ENCODE data around the gene SLC25A26. TPM values are rescaled to one million over a fixed set of nuclear protein-coding genes. Genes with fewer than 3 reads are reported as not detected.

The SLC25A26 gene
- 10 to 100 TPM; 18.3 to 29.5 (median 24.3) TPM for polyA plus RNA-seq (ENCODE audit: insufficient read depth in 1 of 5, insufficient read length in 5 of 5, low replicate concordance in 1 of 5)
- long read RNA-seq, donor 1, transcript SLC25A26-201 (9 exons, 1,023 nt), result major isoform, 5 of 126 reads
- long read RNA-seq, donor 1, partial matches to known transcripts, result 121 of 126 reads
- long read RNA-seq, donor 1, other reads (novel, unspliced or antisense), result 0 of 126 reads
- long read RNA-seq, donor 2, partial matches to known transcripts, result 0 of 1 reads
- long read RNA-seq, donor 2, other reads (novel, unspliced or antisense), result 0 of 1 reads
- long read RNA-seq, donor 3, partial matches to known transcripts, result 0 of 1 reads
- long read RNA-seq, donor 3, other reads (novel, unspliced or antisense), result 0 of 1 reads
- long read RNA-seq, donor 4, partial matches to known transcripts, result 0 of 4 reads
- long read RNA-seq, donor 4, other reads (novel, unspliced or antisense), result 0 of 4 reads
- long read RNA-seq, donor 5, partial matches to known transcripts, result 104 of 108 reads
- long read RNA-seq, donor 5, other reads (novel, unspliced or antisense), result 0 of 108 reads
- long read RNA-seq, donor 6, transcript SLC25A26-201 (9 exons, 1,023 nt), result major isoform, 8 of 22 reads
- long read RNA-seq, donor 6, partial matches to known transcripts, result 14 of 22 reads
- long read RNA-seq, donor 6, other reads (novel, unspliced or antisense), result 0 of 22 reads
- long read RNA-seq, donor 7, partial matches to known transcripts, result 5 of 6 reads
- long read RNA-seq, donor 7, other reads (novel, unspliced or antisense), result 0 of 6 reads
- long read RNA-seq, donor 8, partial matches to known transcripts, result 0 of 1 reads
- long read RNA-seq, donor 8, other reads (novel, unspliced or antisense), result 0 of 1 reads

- DNase-seq, result peak; percentile 92 to 94
Observed at GRCh38 chr3:66220602-66221377, at the start of gene SLC25A26. Gene SLC25A26 (plus strand): TSS chr3:66221001. CDS start chr3:66221095, 94 bp downstream.

DNA sequence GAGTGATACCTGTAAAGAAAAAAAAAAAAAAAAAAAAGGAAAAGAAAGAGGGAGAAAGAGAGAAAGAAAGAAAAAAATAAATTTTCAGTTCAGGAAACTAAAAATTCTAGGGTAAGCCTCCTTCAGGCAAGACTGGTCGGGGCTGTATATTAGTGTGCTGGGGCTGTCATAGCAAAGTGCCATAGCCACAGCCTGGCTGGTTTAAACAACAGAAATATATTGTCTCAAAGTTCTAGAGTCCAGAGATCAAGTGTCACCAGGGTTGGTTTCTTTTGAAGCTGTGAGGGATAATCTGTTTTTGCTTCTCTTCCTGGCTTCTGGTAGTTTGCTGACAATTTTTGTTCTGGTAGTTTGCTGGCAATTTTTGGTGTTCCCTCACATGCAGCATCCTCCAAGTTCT is 48.4 kb upstream of the SLC25A26 start:
- DNase-seq, result no peak

- no peak for DNase-seq
Observed at GRCh38 chr3:66177026-66177425, 43.8 kb upstream of the SLC25A26 start.

- no peak for DNase-seq
Observed at GRCh38 chr3:66178206-66178605, 42.6 kb upstream of the SLC25A26 start.

DNA sequence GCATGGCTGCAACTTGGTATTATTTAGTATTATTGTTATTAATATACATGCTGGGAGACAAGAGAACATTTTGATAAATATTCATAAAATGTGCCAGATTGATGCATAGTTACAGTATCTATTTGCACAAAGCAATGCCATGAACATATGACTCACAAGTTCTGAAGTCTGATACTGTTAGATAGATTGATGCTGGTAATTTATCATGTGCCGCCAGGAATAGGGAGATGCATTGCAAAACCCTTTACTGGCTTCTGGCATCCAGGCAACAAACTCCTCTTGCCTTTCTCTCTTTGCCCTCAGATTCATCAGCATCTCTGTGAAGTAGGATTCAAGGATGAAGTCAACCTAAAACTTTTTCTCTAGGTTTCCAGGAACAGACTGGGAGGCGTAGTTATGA is 41.0 kb upstream of the SLC25A26 start:
- no peak for DNase-seq

DNA sequence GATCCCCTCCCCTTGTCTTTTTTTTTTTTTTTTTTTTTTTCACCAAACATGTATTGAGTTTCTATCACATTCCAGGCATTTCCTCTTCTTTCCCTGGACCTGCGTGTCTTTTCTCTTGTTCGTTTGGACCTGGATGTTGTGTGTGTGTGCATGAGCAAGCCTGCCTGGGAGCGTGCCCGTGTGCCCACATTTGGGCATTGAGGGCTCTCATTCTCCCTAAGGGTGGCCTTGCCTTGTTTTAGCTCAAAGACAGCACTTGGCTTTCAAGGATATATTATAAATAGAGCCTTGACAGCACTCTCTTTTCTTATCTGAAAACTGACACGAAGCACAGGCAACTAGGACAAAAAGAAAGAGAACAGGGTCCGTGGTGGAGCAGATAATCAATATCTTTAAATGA is 39.0 kb upstream of the SLC25A26 start:
- DNase-seq, result no peak

- DNase-seq, result no peak
Observed at GRCh38 chr3:66182246-66182645, 38.6 kb upstream of the SLC25A26 start.

- no peak for DNase-seq
Observed at GRCh38 chr3:66186545-66186944, 34.3 kb upstream of the SLC25A26 start.

DNA sequence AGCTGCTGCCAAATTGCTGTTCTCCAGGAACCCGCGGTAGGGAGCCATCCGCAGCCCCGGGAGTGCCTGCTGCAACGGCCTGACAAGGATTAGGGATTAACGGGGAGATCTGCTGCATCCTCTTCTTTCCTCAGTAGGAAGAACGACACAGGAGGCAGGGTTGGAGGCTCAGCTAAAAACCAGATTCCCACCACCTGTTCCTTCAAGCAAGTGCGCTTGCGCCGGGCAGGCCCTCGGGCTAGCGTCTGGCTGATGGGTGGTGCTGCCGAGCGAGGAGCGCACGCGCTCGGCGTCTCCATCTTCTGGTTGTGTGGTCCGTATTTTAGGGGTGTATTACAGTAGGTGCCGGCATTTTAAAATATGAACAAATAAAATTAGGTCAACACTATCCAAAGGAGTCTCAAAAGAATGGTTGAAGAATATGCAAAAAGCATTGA is 25.4 kb upstream of the SLC25A26 start:
- peak; percentile 13 to 18 for DNase-seq

GRCh38 chr3:66196633-66197032 is 24.2 kb upstream of the SLC25A26 start:
- DNase-seq, result no peak

DNA sequence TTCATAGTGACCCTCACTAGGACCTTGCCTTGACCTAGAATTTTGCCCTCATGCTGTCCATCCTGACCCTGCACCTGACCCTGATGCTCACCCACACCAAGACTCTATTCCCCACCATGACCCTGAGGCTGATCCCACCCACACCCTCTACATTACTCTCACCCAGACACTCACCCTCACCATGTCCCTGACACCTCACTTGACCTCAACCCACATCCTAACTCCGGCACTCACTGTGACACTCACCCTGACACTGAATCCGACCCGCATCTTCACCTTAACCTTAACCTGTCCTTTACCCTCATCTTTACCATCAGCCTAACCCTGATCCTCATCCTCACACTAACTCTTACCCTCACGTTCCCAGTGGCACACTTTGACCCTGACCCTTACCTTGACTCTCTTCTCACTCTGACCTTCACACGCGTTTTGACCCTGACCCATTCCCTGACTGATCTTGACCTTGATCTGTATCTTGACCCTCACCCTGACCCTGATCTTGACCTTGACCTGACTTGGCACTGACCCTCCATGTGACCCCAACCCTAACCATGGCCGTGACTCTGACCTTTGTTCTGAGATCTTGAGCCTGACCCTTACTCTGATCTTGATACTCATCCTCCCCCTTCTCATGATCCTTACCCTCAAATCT is 22.2 kb upstream of the SLC25A26 start:
- no peak for DNase-seq

- no peak for DNase-seq
Observed at GRCh38 chr3:66199089-66199473, 21.7 kb upstream of the SLC25A26 start.

- DNase-seq, result no peak
Observed at GRCh38 chr3:66200147-66200546, 20.7 kb upstream of the SLC25A26 start.

DNA sequence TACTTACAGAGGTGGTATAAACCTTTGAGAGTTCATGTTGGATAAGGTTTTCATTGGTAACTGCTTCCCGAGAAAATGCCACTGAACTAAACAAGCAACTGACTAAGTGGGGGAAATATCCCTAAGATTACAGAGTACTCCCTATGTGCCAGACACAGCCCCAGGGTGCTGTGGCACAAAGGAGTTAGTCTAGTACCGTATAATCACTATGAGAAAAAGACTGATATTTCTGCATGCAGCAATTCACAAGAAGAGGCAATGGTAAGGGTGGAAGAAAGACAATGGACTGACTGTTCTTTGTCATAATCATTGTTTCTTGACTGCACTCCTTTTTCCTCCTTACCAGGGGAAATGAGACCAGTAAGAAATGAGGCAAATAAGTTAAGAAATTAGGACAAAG is 20.0 kb upstream of the SLC25A26 start:
- DNase-seq, result no peak

GRCh38 chr3:66203275-66203674 is 17.5 kb upstream of the SLC25A26 start:
- DNase-seq, result no peak

DNA sequence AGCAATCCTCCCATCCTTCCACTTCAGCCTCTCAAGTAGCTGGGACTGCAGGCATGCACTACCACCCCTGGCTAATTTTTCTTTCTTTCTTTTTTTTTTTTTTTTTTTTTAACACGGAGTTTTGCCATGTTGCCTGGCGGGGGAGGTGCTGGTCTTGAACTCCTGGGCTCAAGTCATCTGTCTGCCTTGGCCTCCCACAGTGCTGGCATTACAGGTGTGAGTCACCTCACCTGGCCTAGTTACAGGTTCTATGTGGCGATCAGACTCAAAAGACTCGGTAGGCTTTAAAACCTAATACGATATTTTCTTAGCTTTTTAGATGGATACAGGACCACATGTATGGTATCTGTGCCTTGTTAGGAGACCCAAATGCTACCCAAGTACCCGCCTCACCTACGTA is 14.0 kb upstream of the SLC25A26 start:
- DNase-seq, result no peak

- no peak for DNase-seq
Observed at GRCh38 chr3:66208189-66208588, 12.6 kb upstream of the SLC25A26 start.

GRCh38 chr3:66210687-66211295 is 10.0 kb upstream of the SLC25A26 start:
- no peak for DNase-seq

DNA sequence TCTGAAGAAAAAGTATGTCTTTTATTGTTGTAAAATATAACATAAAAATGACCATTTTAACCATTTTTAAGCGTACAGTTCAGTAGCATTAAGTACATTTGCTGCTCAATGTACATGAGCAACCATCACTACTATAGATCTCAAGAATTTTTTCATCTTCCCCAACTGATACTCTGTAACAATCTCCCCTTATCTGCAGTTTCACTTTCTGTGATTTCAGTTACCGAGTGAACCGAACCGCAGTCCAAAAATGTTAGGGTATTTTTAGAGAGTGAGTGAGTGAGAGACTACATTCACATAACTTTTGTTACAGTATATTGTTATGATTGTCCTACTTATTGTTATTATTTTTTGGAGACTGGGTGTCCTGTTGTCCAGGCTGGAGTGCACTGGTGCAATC is 9.0 kb upstream of the SLC25A26 start:
- no peak for DNase-seq

DNA sequence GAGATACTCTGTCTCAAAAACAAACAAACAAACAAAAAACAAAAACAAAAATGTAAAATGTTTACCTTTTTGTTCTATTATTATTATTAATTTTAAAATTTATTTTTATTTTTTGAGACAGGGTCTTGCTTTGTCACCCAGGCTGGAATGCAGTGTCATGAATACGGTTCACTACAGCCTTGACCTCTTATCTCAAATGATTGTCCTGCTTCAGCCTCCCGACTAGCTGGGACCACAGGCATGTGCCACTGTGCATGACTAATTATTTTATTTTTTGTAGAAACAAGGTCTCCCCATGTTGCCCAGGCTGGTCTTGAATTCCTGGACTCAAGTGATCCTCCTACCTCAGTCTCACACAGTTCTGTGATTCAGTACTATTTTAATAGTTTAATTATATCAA is 5.7 kb upstream of the SLC25A26 start:
- DNase-seq, result no peak

- DNase-seq, result no peak
Observed at GRCh38 chr3:66220066-66220465, 735 bp upstream of the SLC25A26 start.

Measured in right lung (tissue), 10 donors.